Measurements from ENCODE around the gene ZNF785. TPM values are rescaled to one million over a fixed set of nuclear protein-coding genes. Genes with fewer than 3 reads are reported as not detected.

The ZNF785 gene
- total and polyA plus RNA-seq, 2 of the 13 experiments (the other 11 are each of a cell fraction or from before 2014, with no cell fraction given) = 0.01 TPM; not detected in 1

GRCh38 chr16:30539000-30539964 is 46.2 kb downstream of the ZNF785 start (continued):
- TF ChIP-seq TBL1XR1 (IDR thresholded peaks at IDR 0.05; ENCODE audit: borderline replicate concordance, low read length, partially characterized antibody) (no peak), ZBTB21 (CRISPR knock-in tag; IDR thresholded peaks at IDR 0.05) (no peak), THAP11 (CRISPR knock-in tag; IDR thresholded peaks at IDR 0.05) (no peak), ZNF138 (CRISPR knock-in tag; IDR thresholded peaks at IDR 0.05; ENCODE audit: low read depth) (no peak), ZNF670 (CRISPR knock-in tag; IDR thresholded peaks at IDR 0.05; ENCODE audit: borderline replicate concordance) (no peak), CBX5 (CRISPR knock-in tag; IDR thresholded peaks at IDR 0.05; ENCODE audit: borderline replicate concordance) (no peak), JARID2 (CRISPR knock-in tag; IDR thresholded peaks at IDR 0.05; ENCODE audit: insufficient replicate concordance) (no peak), ZNF496 (CRISPR knock-in tag; IDR thresholded peaks at IDR 0.05; ENCODE audit: insufficient replicate concordance) (no peak), ZNF235 (CRISPR knock-in tag; IDR thresholded peaks at IDR 0.05; ENCODE audit: borderline replicate concordance) (no peak), MEIS2 (CRISPR knock-in tag; IDR thresholded peaks at IDR 0.05) (no peak), RCOR2 (CRISPR knock-in tag; IDR thresholded peaks at IDR 0.05) (no peak), NFE2L1 (CRISPR knock-in tag; IDR thresholded peaks at IDR 0.05; ENCODE audit: borderline replicate concordance) (no peak; the same call in 1 of the 2 replicates), MTA1 (CRISPR knock-in tag; IDR thresholded peaks at IDR 0.05; ENCODE audit: borderline replicate concordance) (0 out of 2 replicates have a peak, but pooled peaks have one; percentile 35), SMAD9 (CRISPR knock-in tag; IDR thresholded peaks at IDR 0.05) (no peak), ZFP90 (CRISPR knock-in tag; IDR thresholded peaks at IDR 0.05; ENCODE audit: borderline replicate concordance) (no peak), SSRP1 (CRISPR knock-in tag; IDR thresholded peaks at IDR 0.05) (no peak), ZNF775 (CRISPR knock-in tag; IDR thresholded peaks at IDR 0.05; ENCODE audit: borderline replicate concordance) (no peak), MEIS1 (CRISPR knock-in tag; IDR thresholded peaks at IDR 0.05; ENCODE audit: borderline replicate concordance) (0 out of 2 replicates have a peak, but pooled peaks have one; percentile 20), ZBTB39 (CRISPR knock-in tag; IDR thresholded peaks at IDR 0.05) (no peak), RBFOX2 (IDR thresholded peaks at IDR 0.05; ENCODE audit: low read depth, low read length) (0 out of 2 replicates have a peak, but pooled peaks have one; percentile 40), ARID2 (CRISPR knock-in tag; IDR thresholded peaks at IDR 0.05; ENCODE audit: borderline replicate concordance) (no peak), ZNF296 (CRISPR knock-in tag; conservative IDR thresholded peaks at IDR 0.05) (no peak), NFE2L2 (IDR thresholded peaks at IDR 0.05; ENCODE audit: low read length) (peak; percentile 29; the same call in 1 of the 2 replicates), REXO4 (CRISPR knock-in tag; IDR thresholded peaks at IDR 0.05; ENCODE audit: borderline replicate concordance) (no peak), ZNF740 (CRISPR knock-in tag; IDR thresholded peaks at IDR 0.05) (no peak), ZNF839 (CRISPR knock-in tag; IDR thresholded peaks at IDR 0.05; ENCODE audit: borderline replicate concordance) (no peak), POLR2G (IDR thresholded peaks at IDR 0.05; ENCODE audit: low read depth, low read length) (no peak)
